ENCODE data around the gene HNRNPU.
"Not testable (repeated sequence)": the region's sequence is repeated elsewhere in the genome, so short reads cannot be mapped to it uniquely, and the experiment has no call there.

Gene HNRNPU

DNA sequence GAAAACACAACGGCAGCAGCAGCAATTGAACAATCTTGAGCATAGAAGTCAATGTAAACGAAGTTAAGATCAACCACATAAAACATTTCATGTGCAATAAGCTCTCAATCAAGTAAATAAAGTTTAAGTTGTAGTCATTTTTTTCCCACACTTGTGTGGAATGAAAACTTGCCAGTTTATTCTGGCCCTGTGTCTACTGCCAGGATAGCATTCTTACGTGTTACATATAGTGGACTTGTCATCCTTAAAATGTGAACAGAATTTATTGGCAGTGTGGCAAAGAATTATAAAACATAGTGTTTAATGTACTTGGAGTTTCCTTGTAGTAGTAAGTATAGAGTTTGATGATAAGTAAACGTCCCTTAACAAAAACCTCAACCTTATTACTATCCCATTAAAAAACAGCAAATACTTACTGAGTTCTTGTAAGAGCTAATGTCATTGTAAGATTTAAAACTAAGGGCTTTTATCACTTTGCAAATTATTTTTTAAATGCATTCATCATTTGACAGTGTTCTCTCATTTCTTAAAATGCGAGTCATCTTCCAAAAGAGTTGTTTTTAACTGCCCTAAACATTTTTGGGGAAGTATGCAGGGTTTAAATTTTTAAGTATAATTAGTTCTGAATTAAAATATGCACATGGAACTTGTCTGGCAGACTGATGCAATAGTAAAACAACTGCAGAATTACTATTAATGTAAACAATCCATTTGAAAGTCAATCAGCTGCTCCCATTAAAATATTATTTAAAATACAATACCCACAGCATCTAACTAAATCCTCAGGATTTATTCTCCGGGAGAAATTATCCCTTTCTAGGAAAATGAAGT lies 21.0 kb downstream of the HNRNPU start:
- Histone ChIP-seq H3K27me3 (ENCODE audit: insufficient read depth, low read length) (no peaks in the 10 kb centered on the region), H3K36me3 (ENCODE audit: insufficient read depth, low read length) (peaks cover 94% of the 10 kb centered on the region), H3K4me3 (ENCODE audit: low read length) (no peak overlapping the region), H3K4me1 (ENCODE audit: insufficient read depth, low read length) (no peaks in the 10 kb centered on the region), H2AFZ (ENCODE audit: low read depth, low read length) (no peak overlapping the region), H3K9me3 (ENCODE audit: low read length) (no peaks in the 10 kb centered on the region)

GRCh38 chr1:244841273-244841927 lies 22.9 kb downstream of the HNRNPU start:
- no peak overlapping the region for H3K4me3 ChIP-seq (ENCODE audit: low read length)
- H3K9me3 ChIP-seq (ENCODE audit: low read length) = no peaks in the 10 kb centered on the region
- H3K36me3 ChIP-seq (ENCODE audit: insufficient read depth, low read length) = peaks cover 85% of the 10 kb centered on the region
- no peaks in the 10 kb centered on the region for H3K27me3 ChIP-seq (ENCODE audit: insufficient read depth, low read length)
- H3K4me1 ChIP-seq (ENCODE audit: insufficient read depth, low read length) = peaks cover 14% of the 10 kb centered on the region
- H2AFZ ChIP-seq (ENCODE audit: low read depth, low read length) = no peak overlapping the region

- H3K36me3 ChIP-seq (ENCODE audit: insufficient read depth, low read length) = peaks cover 75% of the 10 kb centered on the region
- no peaks in the 10 kb centered on the region for H3K9me3 ChIP-seq (ENCODE audit: low read length)
- H3K4me1 ChIP-seq (ENCODE audit: insufficient read depth, low read length) = peaks cover 17% of the 10 kb centered on the region
These were observed 24.0 kb downstream of the HNRNPU start for GRCh38 chr1:244840219-244840794.

GRCh38 chr1:244839656-244840055 lies 24.7 kb downstream of the HNRNPU start:
- H3K36me3 ChIP-seq (ENCODE audit: insufficient read depth, low read length) = peaks cover 68% of the 10 kb centered on the region
- no peak overlapping the region for H3K4me3 ChIP-seq (ENCODE audit: low read length)
- no peak overlapping the region for H2AFZ ChIP-seq (ENCODE audit: low read depth, low read length)
- H3K4me1 ChIP-seq (ENCODE audit: insufficient read depth, low read length) = peaks cover 17% of the 10 kb centered on the region
- H3K9me3 ChIP-seq (ENCODE audit: low read length) = no peaks in the 10 kb centered on the region
- H3K27me3 ChIP-seq (ENCODE audit: insufficient read depth, low read length) = no peaks in the 10 kb centered on the region

More at GRCh38 chr1:244840219-244840794, 24.0 kb downstream of the HNRNPU start:
- Histone ChIP-seq H3K4me3 (ENCODE audit: low read length) (no peak overlapping the region), H3K27me3 (ENCODE audit: insufficient read depth, low read length) (no peaks in the 10 kb centered on the region), H2AFZ (ENCODE audit: low read depth, low read length) (no peak overlapping the region)

DNA sequence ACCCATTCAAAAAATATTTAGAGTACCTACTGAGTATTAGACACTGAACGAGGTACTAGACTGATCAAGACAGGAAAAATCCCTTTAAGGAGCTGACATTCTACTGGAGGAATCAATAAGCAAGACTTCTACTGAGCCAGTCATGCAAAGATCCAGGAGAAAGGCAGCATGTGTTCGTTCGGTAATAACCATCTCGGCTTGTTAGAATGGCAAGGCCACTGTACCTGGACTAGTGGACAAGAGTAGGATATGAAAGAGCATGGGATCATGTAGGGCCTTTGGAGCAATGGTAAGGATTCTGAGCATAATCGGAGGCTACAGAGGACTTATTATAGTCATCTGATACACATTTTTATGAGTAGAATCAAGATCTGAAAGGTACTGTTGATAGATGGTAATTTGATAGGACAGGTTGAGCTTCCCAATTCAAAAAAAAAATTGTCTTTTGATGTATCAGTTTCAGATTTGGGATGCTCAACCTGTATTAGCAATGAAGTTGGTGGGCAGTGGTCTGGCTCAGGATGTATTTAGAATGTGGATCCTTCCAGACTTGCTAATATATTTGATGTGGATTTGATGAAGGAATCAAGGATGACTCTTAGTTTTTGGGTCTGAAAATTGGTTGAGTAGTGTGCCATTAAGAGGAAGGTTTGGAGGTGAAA lies 26.6 kb downstream of the HNRNPU start:
- H3K4me3 ChIP-seq (ENCODE audit: low read length) = peak overlapping the region; percentile 21
- no peaks in the 10 kb centered on the region for H3K27me3 ChIP-seq (ENCODE audit: insufficient read depth, low read length)
- peaks cover 20% of the 10 kb centered on the region for H3K4me1 ChIP-seq (ENCODE audit: insufficient read depth, low read length)
- peaks cover 51% of the 10 kb centered on the region for H3K36me3 ChIP-seq (ENCODE audit: insufficient read depth, low read length)
- no peak overlapping the region for H2AFZ ChIP-seq (ENCODE audit: low read depth, low read length)
- H3K9me3 ChIP-seq (ENCODE audit: low read length) = no peaks in the 10 kb centered on the region

- Histone ChIP-seq H3K4me3 (ENCODE audit: low read length) (peak overlapping the region; percentile 71), H3K4me1 (ENCODE audit: insufficient read depth, low read length) (peaks cover 20% of the 10 kb centered on the region), H2AFZ (ENCODE audit: low read depth, low read length) (no peak overlapping the region), H3K27me3 (ENCODE audit: insufficient read depth, low read length) (no peaks in the 10 kb centered on the region), H3K36me3 (ENCODE audit: insufficient read depth, low read length) (peaks cover 40% of the 10 kb centered on the region), H3K9me3 (ENCODE audit: low read length) (no peaks in the 10 kb centered on the region)
These were observed 27.8 kb downstream of the HNRNPU start for GRCh38 chr1:244836584-244836983.

- Histone ChIP-seq H2AFZ (ENCODE audit: low read depth, low read length) (no peak overlapping the region), H3K9me3 (ENCODE audit: low read length) (no peaks in the 10 kb centered on the region), H3K36me3 (ENCODE audit: insufficient read depth, low read length) (peaks cover 35% of the 10 kb centered on the region), H3K4me3 (ENCODE audit: low read length) (peak overlapping the region; percentile 71), H3K4me1 (ENCODE audit: insufficient read depth, low read length) (peaks cover 20% of the 10 kb centered on the region), H3K27me3 (ENCODE audit: insufficient read depth, low read length) (no peaks in the 10 kb centered on the region)
These were observed 28.2 kb downstream of the HNRNPU start for GRCh38 chr1:244836135-244836521.

- Histone ChIP-seq H2AFZ (ENCODE audit: low read depth, low read length) (peak within 1 kb of the TSS; percentile 6), H3K27me3 (ENCODE audit: insufficient read depth, low read length) (no peaks in the 10 kb centered on the region), H3K4me3 (ENCODE audit: low read length) (peak within 1 kb of the TSS; percentile 71), H3K4me1 (ENCODE audit: insufficient read depth, low read length) (peaks cover 20% of the 10 kb centered on the region), H3K9me3 (ENCODE audit: low read length) (no peaks in the 10 kb centered on the region), H3K36me3 (ENCODE audit: insufficient read depth, low read length) (peaks cover 29% of the 10 kb centered on the region)
These were observed 28.8 kb downstream of the HNRNPU start, which contains the start of gene COX20 for GRCh38 chr1:244835276-244836134. Gene COX20 (plus strand): TSS chr1:244835658. CDS start chr1:244835715, 57 bp downstream.

- Histone ChIP-seq H3K4me3 (ENCODE audit: low read length) (peak overlapping the region; percentile 71), H3K9me3 (ENCODE audit: low read length) (no peaks in the 10 kb centered on the region), H3K4me1 (ENCODE audit: insufficient read depth, low read length) (peaks cover 20% of the 10 kb centered on the region), H2AFZ (ENCODE audit: low read depth, low read length) (peak overlapping the region; percentile 6), H3K36me3 (ENCODE audit: insufficient read depth, low read length) (peaks cover 22% of the 10 kb centered on the region), H3K27me3 (ENCODE audit: insufficient read depth, low read length) (no peaks in the 10 kb centered on the region)
These were observed 29.6 kb downstream of the HNRNPU start for GRCh38 chr1:244834543-244835275.

- no peaks in the 10 kb centered on the region for H3K9me3 ChIP-seq (ENCODE audit: low read length)
- no peaks in the 10 kb centered on the region for H3K27me3 ChIP-seq (ENCODE audit: insufficient read depth, low read length)
- peak overlapping the region; percentile 71 for H3K4me3 ChIP-seq (ENCODE audit: low read length)
- peak overlapping the region; percentile 6 for H2AFZ ChIP-seq (ENCODE audit: low read depth, low read length)
- peaks cover 20% of the 10 kb centered on the region for H3K4me1 ChIP-seq (ENCODE audit: insufficient read depth, low read length)
- peaks cover 15% of the 10 kb centered on the region for H3K36me3 ChIP-seq (ENCODE audit: insufficient read depth, low read length)
These were observed 30.4 kb downstream of the HNRNPU start for GRCh38 chr1:244833734-244834542.

- peaks cover 20% of the 10 kb centered on the region for H3K4me1 ChIP-seq (ENCODE audit: insufficient read depth, low read length)
- not testable (repeated sequence) for H2AFZ ChIP-seq (ENCODE audit: low read depth, low read length); H3K9me3 ChIP-seq (ENCODE audit: low read length); H3K27me3 ChIP-seq (ENCODE audit: insufficient read depth, low read length); H3K36me3 ChIP-seq (ENCODE audit: insufficient read depth, low read length)
- peak overlapping the region; percentile 20 for H3K4me3 ChIP-seq (ENCODE audit: low read length)
These were observed 31.1 kb downstream of the HNRNPU start for GRCh38 chr1:244833260-244833659.
